HG02981 (cell line): ENCODE measurements around the gene SLC39A2.
"Not testable (repeated sequence)": the region's sequence is repeated elsewhere in the genome, so short reads cannot be mapped to it uniquely, and the experiment has no call there.

ENCODE experiments used
- ATAC-seq: cut with Tn5 transposase; IDR thresholded peaks from one replicate; pipeline ENCODE4 v1.9.1; 2021; ENCODE audit warnings: mild to moderate bottlenecking, moderate library complexity; ENCODE audit not compliant: unreplicated experiment

The SLC39A2 gene

GRCh38 chr14:21024585-21025370, 25.7 kb downstream of the SLC39A2 start, which contains the start of gene NDRG2:
Gene NDRG2 (minus strand): TSS chr14:21025061. CDS start chr14:21023315, 1,746 bp downstream.
- ATAC-seq = no peak

GRCh38 chr14:21025371-21026273, 26.5 kb downstream of the SLC39A2 start:
- no peak for ATAC-seq

GRCh38 chr14:21026274-21026987, 27.3 kb downstream of the SLC39A2 start:
- no peak for ATAC-seq

GRCh38 chr14:21026988-21027315, 27.9 kb downstream of the SLC39A2 start:
- ATAC-seq = no peak

GRCh38 chr14:21029917-21030316, 30.8 kb downstream of the SLC39A2 start, which contains the start of gene TPPP2:
Gene TPPP2 (plus strand): TSS chr14:21030217. CDS start chr14:21030582, 365 bp downstream.
- ATAC-seq = no peak

GRCh38 chr14:21030531-21030930, 31.4 kb downstream of the SLC39A2 start:
- no peak for ATAC-seq

GRCh38 chr14:21032326-21033132, 33.4 kb downstream of the SLC39A2 start:
- no peak for ATAC-seq

GRCh38 chr14:21033133-21033698, 34.1 kb downstream of the SLC39A2 start:
- ATAC-seq = no peak

- ATAC-seq = no peak
These were observed 35.6 kb downstream of the SLC39A2 start, which contains the start of gene RNASE13 for GRCh38 chr14:21034707-21035106. Gene RNASE13 (minus strand): TSS chr14:21034807. CDS start chr14:21034288, 519 bp downstream.

GRCh38 chr14:21036751-21037150, 37.7 kb downstream of the SLC39A2 start:
- ATAC-seq = no peak

GRCh38 chr14:21037156-21037555, 38.1 kb downstream of the SLC39A2 start:
- ATAC-seq = no peak

GRCh38 chr14:21038441-21039422, 39.6 kb downstream of the SLC39A2 start:
- no peak for ATAC-seq

- no peak for ATAC-seq
These were observed 40.7 kb downstream of the SLC39A2 start for GRCh38 chr14:21039585-21040369.

GRCh38 chr14:21040370-21040925, 41.4 kb downstream of the SLC39A2 start:
- ATAC-seq = no peak

GRCh38 chr14:21040941-21041340, 41.8 kb downstream of the SLC39A2 start:
- ATAC-seq = not testable (repeated sequence)

- ATAC-seq = no peak
These were observed 42.8 kb downstream of the SLC39A2 start, which contains the start of gene RNASE7 for GRCh38 chr14:21041676-21042433. Gene RNASE7 (plus strand): TSS chr14:21042362. CDS start chr14:21042993, 631 bp downstream.

- ATAC-seq = no peak
These were observed 43.8 kb downstream of the SLC39A2 start for GRCh38 chr14:21042918-21043317.
